GM23248 (cell line): ENCODE results near the gene WNT7B. TPM values are rescaled to one million over a fixed set of nuclear protein-coding genes. Genes with fewer than 3 reads are reported as not detected.

ENCODE experiments used
- DNase-seq: peaks from one replicate; pipeline ENCODE4 v3.0.0-alpha.2; 2015
- H2AFZ ChIP-seq: fragments of 200-600 bp; sonication (generic); 2 replicates; pipeline ENCODE4 v1.6.1; 2016; ENCODE audit warnings: antibody characterized with exemption
- H3F3A ChIP-seq: fragments of 200-600 bp; sonication (generic); 2 replicates; pipeline ENCODE4 v1.6.1; 2016; ENCODE audit warnings: mild to moderate bottlenecking, antibody characterized with exemption, mixed run types; ENCODE audit not compliant: insufficient read depth
- H3K27ac ChIP-seq: fragments of 200-600 bp; sonication (generic); 2 replicates; pipeline ENCODE4 v1.5.1; 2016; ENCODE audit warnings: mild to moderate bottlenecking
- H3K27me3 ChIP-seq: fragments of 200-600 bp; sonication (generic); replicated peaks from 2 replicates; pipeline ENCODE4 v1.6.1; 2016; ENCODE audit warnings: mild to moderate bottlenecking; ENCODE audit not compliant: insufficient read depth
- H3K36me3 ChIP-seq: fragments of 200-600 bp; sonication (generic); 2 replicates; pipeline ENCODE4 v1.6.1; 2016; ENCODE audit warnings: low read depth, mild to moderate bottlenecking
- H3K4me1 ChIP-seq: fragments of 200-600 bp; sonication (generic); 2 replicates; pipeline ENCODE4 v1.6.1; 2016; ENCODE audit warnings: mild to moderate bottlenecking; ENCODE audit not compliant: insufficient read depth
- H3K4me2 ChIP-seq: fragments of 200-600 bp; sonication (generic); one replicate; pipeline ENCODE4 v1.6.1; 2016; ENCODE audit warnings: mild to moderate bottlenecking; ENCODE audit not compliant: unreplicated experiment
- H3K4me3 ChIP-seq: fragments of 200-600 bp; sonication (generic); 2 replicates; pipeline ENCODE4 v1.5.1; 2016; ENCODE audit warnings: mild to moderate bottlenecking
- H3K79me2 ChIP-seq: fragments of 200-600 bp; sonication (generic); 2 replicates; pipeline ENCODE4 v1.6.1; 2016; ENCODE audit warnings: mild to moderate bottlenecking; ENCODE audit not compliant: insufficient read depth
- H3K9ac ChIP-seq: fragments of 200-600 bp; sonication (generic); 2 replicates; pipeline ENCODE4 v1.6.1; 2016; ENCODE audit warnings: mild to moderate bottlenecking
- H3K9me2 ChIP-seq: fragments of 200-600 bp; sonication (generic); 2 replicates; pipeline ENCODE4 v1.6.1; 2016; ENCODE audit warnings: mixed run types, mild to moderate bottlenecking, moderate library complexity; ENCODE audit not compliant: insufficient read depth
- H3K9me3 ChIP-seq: fragments of 200-600 bp; sonication (generic); one replicate; pipeline ENCODE4 v1.6.1; 2017; ENCODE audit warnings: low read depth
- H4K20me1 ChIP-seq: fragments of 200-600 bp; sonication (generic); 2 replicates; pipeline ENCODE4 v1.6.0; 2016; ENCODE audit not compliant: insufficient read depth
- EZH2 ChIP-seq: fragments of 200-600 bp; sonication (generic); IDR thresholded peaks from 2 replicates; pipeline ENCODE4 v1.6.1; 2018; ENCODE audit warnings: antibody characterized with exemption, mild to moderate bottlenecking; ENCODE audit not compliant: insufficient read depth, poor library complexity, severe bottlenecking
- EZH2phosphoT487 ChIP-seq: fragments of 200-600 bp; sonication (generic); IDR thresholded peaks from 2 replicates; pipeline ENCODE4 v1.6.1; 2018; ENCODE audit warnings: antibody characterized with exemption, moderate library complexity, mild to moderate bottlenecking, low read depth; ENCODE audit not compliant: insufficient read depth
- WGBS, 2 experiments: methylation state at CpG; one replicate each; pipeline ENCODE4 v1.1.6; 2015 to 2017; ENCODE audit warnings: low lambda C conversion rate in 2 of 2, low coverage in 1 of 2; ENCODE audit errors: missing lambda C conversion rate in 2 of 2; 5-methylcytosine and 5-hydroxymethylcytosine counted together
- in situ Hi-C: fragments of 300-500 bp; cut with MboI; formaldehyde crosslinking; loops from 2 replicates; pipeline ENCODE4 v1.15.0; 2020
- polyA plus RNA-seq: library from polyadenylated mRNA; unstranded; fragments of >200 nt; fragmentation: Nextera tagmentation; extraction: Ambion mirVana; gene quantifications from 2 replicates; pipeline ENCODE4 v1.2.1, GENCODE V29; 2016
- total RNA-seq: library from RNA; depleted of rRNA; stranded (reverse); fragments of >200 nt; shearing (Covaris generic); gene quantifications from 2 replicates; pipeline ENCODE4 v1.2.3, GENCODE V29; 2014; rRNA removed

The WNT7B gene
- total RNA-seq: 0.25 TPM in 1 of 2 replicates, not detected in the other
- polyA plus RNA-seq: 0.10 TPM in 1 of 2 replicates, not detected in the other

DNA sequence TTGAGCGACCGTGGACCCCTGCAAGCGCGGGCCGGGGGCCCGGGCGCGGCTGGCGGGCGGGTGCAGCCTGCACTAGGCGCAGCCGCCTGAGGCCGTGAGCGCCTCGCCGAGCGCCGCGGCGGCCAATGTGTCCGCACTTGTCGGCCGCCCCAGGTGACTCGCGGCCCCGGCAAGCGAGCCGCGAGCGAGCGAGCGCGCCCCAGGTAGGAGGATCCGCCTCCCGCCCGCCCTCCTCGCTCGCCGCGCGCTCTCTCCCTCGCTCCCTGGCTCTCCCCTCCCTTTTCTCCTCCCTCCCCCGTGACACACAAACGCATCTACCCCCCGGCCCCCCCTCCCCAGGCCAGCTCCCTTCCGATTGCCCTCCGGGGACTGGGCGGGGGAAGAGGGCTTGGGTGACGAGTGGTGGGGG, at the start of gene WNT7B:
WNT7B (minus strand) TSS at position 160 of the 409 bp plus-strand sequence. CDS start 408 bp downstream, outside the sequence.
- Histone ChIP-seq H3K9me2 (no peaks in the 10 kb centered on the region), H3F3A (no peaks in the 10 kb centered on the region), H3K27ac (no peak within 1 kb of the TSS), H3K9ac (no peak within 1 kb of the TSS), H3K27me3 (peaks cover 39% of the 10 kb centered on the region), H3K36me3 (no peaks in the 10 kb centered on the region), H3K79me2 (no peaks in the 10 kb centered on the region), H3K4me2 (no peak within 1 kb of the TSS), H3K9me3 (no peaks in the 10 kb centered on the region), H2AFZ (no peak within 1 kb of the TSS), H3K4me3 (peak within 1 kb of the TSS; percentile 45), H4K20me1 (no peaks in the 10 kb centered on the region), H3K4me1 (no peaks in the 10 kb centered on the region)
- TF ChIP-seq EZH2: no peak
- no peak for TF ChIP-seq EZH2phosphoT487
- WGBS, 2 experiments: 0 to 2% methylated on average over 9 to 49 of the region's 49 CpGs
- in situ Hi-C loops: no loop called here
- no peak for DNase-seq

DNA sequence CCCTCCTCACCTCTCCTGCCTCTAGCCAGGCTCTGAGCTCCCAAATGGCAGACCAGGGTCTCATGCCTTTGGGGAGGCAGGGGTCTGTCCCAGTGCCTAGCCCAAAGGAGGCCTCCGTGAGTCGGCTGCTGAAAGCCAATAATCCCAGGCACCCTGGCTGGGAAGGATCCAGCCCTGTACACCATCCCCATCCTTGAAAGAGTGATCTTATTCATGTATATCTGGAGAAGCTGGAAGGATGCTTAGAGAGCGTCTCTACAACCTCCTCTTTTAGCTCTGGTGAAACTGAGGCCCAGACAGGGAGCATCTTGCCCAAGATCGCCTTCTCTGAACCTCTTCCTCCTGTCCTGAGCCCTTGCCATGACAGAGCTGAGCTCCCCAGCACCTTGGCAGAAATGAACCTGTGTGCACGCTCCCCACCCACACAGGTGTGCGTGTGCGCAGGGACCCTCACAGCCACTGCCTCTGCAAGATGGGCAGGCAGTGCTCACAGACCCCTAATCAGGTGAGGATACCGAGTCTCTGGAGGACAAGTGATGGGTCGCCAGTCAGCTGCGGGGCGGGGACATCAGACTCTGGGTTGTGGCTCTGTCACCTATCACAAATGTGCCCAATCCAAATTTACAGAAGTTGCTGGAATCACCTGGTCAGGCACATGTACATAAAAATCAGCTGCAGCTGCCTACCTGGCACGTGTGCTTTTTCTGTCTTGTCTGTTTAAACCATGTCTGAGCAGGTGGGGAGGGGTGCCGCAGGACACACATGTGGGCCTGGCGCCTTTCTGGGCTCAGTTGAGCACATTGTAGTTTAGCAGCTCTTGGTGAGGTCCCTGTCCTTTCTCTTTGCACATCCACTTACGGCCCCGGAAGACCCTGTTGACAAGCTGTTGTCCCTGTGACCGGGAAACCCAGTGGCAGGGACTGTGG, 49.3 kb upstream of the WNT7B start:
- H3F3A ChIP-seq: no peaks in the 10 kb centered on the region

DNA sequence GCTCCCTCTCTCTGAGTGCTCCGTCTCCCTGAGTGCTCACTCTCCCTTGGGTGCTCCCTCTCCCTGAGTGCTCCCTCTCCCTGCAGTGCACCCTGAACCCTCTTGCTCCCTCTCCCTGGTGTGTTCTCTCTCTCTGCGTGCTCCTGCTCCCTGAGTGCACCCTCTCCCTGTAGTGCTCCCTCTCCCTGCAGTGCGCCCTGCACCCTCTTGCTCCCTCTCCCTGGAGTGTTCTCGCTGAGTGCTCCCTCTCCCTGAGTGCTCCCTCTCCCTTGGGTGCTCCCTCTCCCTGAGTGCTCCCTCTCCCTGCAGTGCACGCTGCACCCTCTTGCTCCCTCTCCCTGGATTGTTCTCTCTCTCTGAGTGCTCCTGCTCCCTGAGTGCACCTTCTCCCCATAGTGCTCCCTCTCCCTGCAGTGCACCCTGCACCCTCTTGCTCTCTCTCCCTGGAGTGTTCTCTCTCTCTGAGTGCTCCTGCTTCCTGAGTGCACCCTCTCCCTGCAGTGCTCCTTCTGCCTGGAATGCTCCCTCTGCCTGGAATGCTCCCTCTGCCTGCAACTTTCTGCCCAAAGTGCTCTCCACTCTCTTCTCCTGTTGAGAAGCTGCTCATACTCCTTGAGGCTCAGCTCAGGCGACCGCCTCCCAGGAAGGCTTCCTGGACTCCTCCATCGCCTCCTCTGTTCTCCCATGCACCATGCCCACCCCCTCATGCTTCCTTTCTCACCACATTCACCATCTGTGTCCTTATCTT, 48.4 kb upstream of the WNT7B start:
- no peak overlapping the region for H3K9ac ChIP-seq
- no peaks in the 10 kb centered on the region for H4K20me1 ChIP-seq
- no peak for TF ChIP-seq EZH2phosphoT487
- no peak for TF ChIP-seq EZH2
- DNase-seq: no peak
- in situ Hi-C loops: no loop called here
- H3K36me3 ChIP-seq: no peaks in the 10 kb centered on the region
- H3K79me2 ChIP-seq: no peaks in the 10 kb centered on the region
- no peak overlapping the region for H2AFZ ChIP-seq
- 89 to 92% methylated on average over 6 to 8 of the region's 8 CpGs for WGBS, 2 experiments
- no peaks in the 10 kb centered on the region for H3F3A ChIP-seq
- no peaks in the 10 kb centered on the region for H3K9me3 ChIP-seq
- peaks cover 6% of the 10 kb centered on the region; the same call in 1 of the 2 replicates for H3K4me1 ChIP-seq
- H3K4me2 ChIP-seq: no peak overlapping the region
- H3K4me3 ChIP-seq: no peak overlapping the region
- no peak overlapping the region for H3K27ac ChIP-seq
- no peaks in the 10 kb centered on the region for H3K27me3 ChIP-seq
- no peaks in the 10 kb centered on the region for H3K9me2 ChIP-seq

More for the DNA sequence above, 49.3 kb upstream of the WNT7B start:
- Histone ChIP-seq H3K36me3 (no peaks in the 10 kb centered on the region), H2AFZ (peak overlapping the region; percentile 69), H3K79me2 (no peaks in the 10 kb centered on the region), H3K4me2 (peak overlapping the region; percentile 67), H3K4me3 (peak overlapping the region; percentile 57; the same call in 1 of the 2 replicates), H3K9ac (peak overlapping the region; percentile 72; the same call in 1 of the 2 replicates), H3K9me2 (no peaks in the 10 kb centered on the region), H4K20me1 (no peaks in the 10 kb centered on the region), H3K4me1 (peaks cover 6% of the 10 kb centered on the region; the same call in 1 of the 2 replicates), H3K9me3 (no peaks in the 10 kb centered on the region), H3K27ac (no peak overlapping the region), H3K27me3 (no peaks in the 10 kb centered on the region)
- 89 to 90% methylated on average over 17 of the region's 17 CpGs for WGBS, 2 experiments
- TF ChIP-seq EZH2 (no peak), EZH2phosphoT487 (no peak)
- no peak for DNase-seq
- in situ Hi-C loops: no loop called here

DNA sequence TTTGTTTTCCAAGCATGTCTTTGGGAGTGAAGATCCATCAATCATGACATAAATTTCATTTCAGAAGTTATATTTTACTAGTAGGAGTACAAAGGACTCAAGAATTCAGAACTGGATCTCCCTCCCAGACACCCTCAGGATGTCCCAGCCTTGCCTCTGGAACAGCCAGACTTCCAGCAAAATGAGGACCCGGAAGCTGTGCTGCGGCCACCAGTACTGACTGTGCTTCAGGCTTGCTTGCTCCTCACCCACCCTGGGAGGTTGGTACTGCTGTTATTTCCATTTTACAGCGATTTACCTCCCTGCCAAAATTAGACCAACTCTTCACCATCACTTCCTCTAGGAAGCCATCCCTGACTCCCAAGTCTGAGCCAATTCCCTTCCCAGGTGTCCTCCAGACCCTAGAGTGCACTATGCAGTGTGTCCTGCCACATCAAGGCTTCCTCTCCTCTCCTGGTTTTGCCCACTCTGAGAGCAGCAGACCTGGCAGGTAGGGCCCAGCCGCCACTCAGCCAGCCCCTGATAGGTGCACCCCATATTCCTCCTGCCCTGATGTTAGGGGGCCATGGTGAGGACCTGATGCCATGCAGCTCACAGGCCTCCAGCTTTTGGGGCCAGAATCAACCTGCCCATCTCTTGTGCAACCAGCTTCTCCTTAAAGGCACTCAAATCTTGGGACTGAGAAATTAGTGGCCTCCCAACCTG, 47.3 kb upstream of the WNT7B start:
- no peak overlapping the region for H2AFZ ChIP-seq
- H3K4me1 ChIP-seq: peaks cover 6% of the 10 kb centered on the region; the same call in 1 of the 2 replicates
- no peak overlapping the region for H3K27ac ChIP-seq
- no peak for DNase-seq
- no peaks in the 10 kb centered on the region for H3K9me2 ChIP-seq
- H3K4me2 ChIP-seq: no peak overlapping the region
- H3K9ac ChIP-seq: no peak overlapping the region
- no peaks in the 10 kb centered on the region for H3K79me2 ChIP-seq
- no peaks in the 10 kb centered on the region for H4K20me1 ChIP-seq
- no peak for TF ChIP-seq EZH2
- TF ChIP-seq EZH2phosphoT487: no peak
- no peak overlapping the region for H3K4me3 ChIP-seq
- 94 to 95% methylated on average over 4 of the region's 4 CpGs for WGBS, 2 experiments
- in situ Hi-C loops: no loop called here
- H3F3A ChIP-seq: no peaks in the 10 kb centered on the region
- no peaks in the 10 kb centered on the region for H3K9me3 ChIP-seq
- no peaks in the 10 kb centered on the region for H3K27me3 ChIP-seq
- no peaks in the 10 kb centered on the region for H3K36me3 ChIP-seq
